Liver (tissue), 3 donors: ENCODE data around the gene ZFP36L1.

Experiments used
- EGR1 ChIP-seq, 2 donors: IDR thresholded peaks; 2 replicates each; pipeline ENCODE4 v1.6.1; 2016 to 2018; ENCODE audit warnings: antibody characterized with exemption in 2 of 2, low read depth in 2 of 2
- FOXA1 ChIP-seq: IDR thresholded peaks from 2 replicates; pipeline ENCODE4 v1.6.1; 2016; ENCODE audit warnings: antibody characterized with exemption
- GABPA ChIP-seq, 2 donors: IDR thresholded peaks in 1 of 2; conservative IDR thresholded peaks in 1 of 2; 2 replicates each; pipeline ENCODE4 v1.6.1; 2016; ENCODE audit warnings: antibody characterized with exemption in 2 of 2, mild to moderate bottlenecking in 1 of 2, moderate library complexity in 1 of 2
- JUND ChIP-seq, 2 donors: IDR thresholded peaks; 2 replicates each; pipeline ENCODE4 v1.6.1; 2016; ENCODE audit warnings: antibody characterized with exemption in 2 of 2
- RAD21 ChIP-seq, 2 donors: IDR thresholded peaks; 2 replicates each; pipeline ENCODE4 v1.6.1; 2016; ENCODE audit warnings: antibody characterized with exemption in 2 of 2, mild to moderate bottlenecking in 2 of 2
- SP1 ChIP-seq: IDR thresholded peaks from 2 replicates; pipeline ENCODE4 v1.6.1; 2018; ENCODE audit warnings: antibody characterized with exemption, mild to moderate bottlenecking
- TAF1 ChIP-seq: conservative IDR thresholded peaks from 2 replicates; pipeline ENCODE4 v1.6.1; 2016; ENCODE audit warnings: antibody characterized with exemption, mild to moderate bottlenecking
- YY1 ChIP-seq: IDR thresholded peaks from 2 replicates; pipeline ENCODE4 v1.6.1; 2016; ENCODE audit warnings: antibody characterized with exemption, mild to moderate bottlenecking
- TF ChIP-seq, protein P1 (sequence below): IDR thresholded peaks from 2 replicates; pipeline ENCODE4 v1.6.1; 2016; ENCODE audit warnings: antibody characterized with exemption, mild to moderate bottlenecking
- TF ChIP-seq, protein P2 (sequence below): IDR thresholded peaks from 2 replicates; pipeline ENCODE4 v1.6.1; 2016; ENCODE audit warnings: antibody characterized with exemption
- TF ChIP-seq, protein P3 (sequence below): fragments of 150-350 bp; IDR thresholded peaks from 2 replicates; pipeline ENCODE4 v1.5.1; 2017; ENCODE audit warnings: improper control_type of control experiment, low read depth, low read length; ENCODE audit not compliant: missing input control
- TF ChIP-seq, protein P4 (sequence below): IDR thresholded peaks from 2 replicates; pipeline ENCODE4 v1.6.1; 2016; ENCODE audit warnings: antibody characterized with exemption
- TF ChIP-seq, protein P5 (sequence below): IDR thresholded peaks from 2 replicates; pipeline ENCODE4 v1.6.1; 2016; ENCODE audit warnings: antibody characterized with exemption
- donor health status: healthy.
- donor health status: healthy.

DNA sequence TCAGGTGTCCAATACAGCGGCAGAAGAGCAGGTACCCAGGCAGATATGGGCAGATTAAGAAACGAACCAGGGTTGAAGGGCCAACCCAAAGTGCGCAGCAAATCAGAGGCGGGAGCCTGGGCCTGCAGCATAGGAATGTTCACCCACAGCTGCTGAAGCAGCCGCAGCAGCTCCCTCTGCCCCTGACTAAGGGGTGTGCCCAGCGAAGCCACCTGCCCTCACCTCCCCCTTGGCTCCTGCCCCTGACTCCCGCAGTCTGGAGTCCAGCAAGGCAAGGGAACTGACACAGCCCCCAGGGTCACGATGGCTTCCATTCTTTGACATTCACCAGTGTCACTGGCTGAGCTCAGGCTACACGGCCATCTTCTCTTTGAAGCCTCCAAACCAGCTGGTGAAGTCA, 27.3 kb upstream of the ZFP36L1 start:
- TF ChIP-seq, protein P1, sequence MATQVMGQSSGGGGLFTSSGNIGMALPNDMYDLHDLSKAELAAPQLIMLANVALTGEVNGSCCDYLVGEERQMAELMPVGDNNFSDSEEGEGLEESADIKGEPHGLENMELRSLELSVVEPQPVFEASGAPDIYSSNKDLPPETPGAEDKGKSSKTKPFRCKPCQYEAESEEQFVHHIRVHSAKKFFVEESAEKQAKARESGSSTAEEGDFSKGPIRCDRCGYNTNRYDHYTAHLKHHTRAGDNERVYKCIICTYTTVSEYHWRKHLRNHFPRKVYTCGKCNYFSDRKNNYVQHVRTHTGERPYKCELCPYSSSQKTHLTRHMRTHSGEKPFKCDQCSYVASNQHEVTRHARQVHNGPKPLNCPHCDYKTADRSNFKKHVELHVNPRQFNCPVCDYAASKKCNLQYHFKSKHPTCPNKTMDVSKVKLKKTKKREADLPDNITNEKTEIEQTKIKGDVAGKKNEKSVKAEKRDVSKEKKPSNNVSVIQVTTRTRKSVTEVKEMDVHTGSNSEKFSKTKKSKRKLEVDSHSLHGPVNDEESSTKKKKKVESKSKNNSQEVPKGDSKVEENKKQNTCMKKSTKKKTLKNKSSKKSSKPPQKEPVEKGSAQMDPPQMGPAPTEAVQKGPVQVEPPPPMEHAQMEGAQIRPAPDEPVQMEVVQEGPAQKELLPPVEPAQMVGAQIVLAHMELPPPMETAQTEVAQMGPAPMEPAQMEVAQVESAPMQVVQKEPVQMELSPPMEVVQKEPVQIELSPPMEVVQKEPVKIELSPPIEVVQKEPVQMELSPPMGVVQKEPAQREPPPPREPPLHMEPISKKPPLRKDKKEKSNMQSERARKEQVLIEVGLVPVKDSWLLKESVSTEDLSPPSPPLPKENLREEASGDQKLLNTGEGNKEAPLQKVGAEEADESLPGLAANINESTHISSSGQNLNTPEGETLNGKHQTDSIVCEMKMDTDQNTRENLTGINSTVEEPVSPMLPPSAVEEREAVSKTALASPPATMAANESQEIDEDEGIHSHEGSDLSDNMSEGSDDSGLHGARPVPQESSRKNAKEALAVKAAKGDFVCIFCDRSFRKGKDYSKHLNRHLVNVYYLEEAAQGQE = no peak
- TF ChIP-seq, protein P2, sequence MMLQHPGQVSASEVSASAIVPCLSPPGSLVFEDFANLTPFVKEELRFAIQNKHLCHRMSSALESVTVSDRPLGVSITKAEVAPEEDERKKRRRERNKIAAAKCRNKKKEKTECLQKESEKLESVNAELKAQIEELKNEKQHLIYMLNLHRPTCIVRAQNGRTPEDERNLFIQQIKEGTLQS = no peak
- TF ChIP-seq, protein P3, sequence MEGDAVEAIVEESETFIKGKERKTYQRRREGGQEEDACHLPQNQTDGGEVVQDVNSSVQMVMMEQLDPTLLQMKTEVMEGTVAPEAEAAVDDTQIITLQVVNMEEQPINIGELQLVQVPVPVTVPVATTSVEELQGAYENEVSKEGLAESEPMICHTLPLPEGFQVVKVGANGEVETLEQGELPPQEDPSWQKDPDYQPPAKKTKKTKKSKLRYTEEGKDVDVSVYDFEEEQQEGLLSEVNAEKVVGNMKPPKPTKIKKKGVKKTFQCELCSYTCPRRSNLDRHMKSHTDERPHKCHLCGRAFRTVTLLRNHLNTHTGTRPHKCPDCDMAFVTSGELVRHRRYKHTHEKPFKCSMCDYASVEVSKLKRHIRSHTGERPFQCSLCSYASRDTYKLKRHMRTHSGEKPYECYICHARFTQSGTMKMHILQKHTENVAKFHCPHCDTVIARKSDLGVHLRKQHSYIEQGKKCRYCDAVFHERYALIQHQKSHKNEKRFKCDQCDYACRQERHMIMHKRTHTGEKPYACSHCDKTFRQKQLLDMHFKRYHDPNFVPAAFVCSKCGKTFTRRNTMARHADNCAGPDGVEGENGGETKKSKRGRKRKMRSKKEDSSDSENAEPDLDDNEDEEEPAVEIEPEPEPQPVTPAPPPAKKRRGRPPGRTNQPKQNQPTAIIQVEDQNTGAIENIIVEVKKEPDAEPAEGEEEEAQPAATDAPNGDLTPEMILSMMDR = no peak
- TF ChIP-seq TAF1 (peak; percentile 4), RAD21 (IDR thresholded peaks at IDR 0.05) (no peak), EGR1 (IDR thresholded peaks at IDR 0.05; ENCODE audit: low read depth in 2 of 2) (no peak), YY1 (peak; percentile 57), SP1 (peak; percentile 76), GABPA (IDR thresholded peaks at IDR 0.05 in 1 of 2, conservative IDR thresholded peaks at IDR 0.05 in 1 of 2) (no peak), FOXA1 (no peak), JUND (IDR thresholded peaks at IDR 0.05) (peak in 1 of 2 donors; percentile 11)
- TF ChIP-seq, protein P4, sequence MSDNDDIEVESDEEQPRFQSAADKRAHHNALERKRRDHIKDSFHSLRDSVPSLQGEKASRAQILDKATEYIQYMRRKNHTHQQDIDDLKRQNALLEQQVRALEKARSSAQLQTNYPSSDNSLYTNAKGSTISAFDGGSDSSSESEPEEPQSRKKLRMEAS = no peak
- TF ChIP-seq, protein P5, sequence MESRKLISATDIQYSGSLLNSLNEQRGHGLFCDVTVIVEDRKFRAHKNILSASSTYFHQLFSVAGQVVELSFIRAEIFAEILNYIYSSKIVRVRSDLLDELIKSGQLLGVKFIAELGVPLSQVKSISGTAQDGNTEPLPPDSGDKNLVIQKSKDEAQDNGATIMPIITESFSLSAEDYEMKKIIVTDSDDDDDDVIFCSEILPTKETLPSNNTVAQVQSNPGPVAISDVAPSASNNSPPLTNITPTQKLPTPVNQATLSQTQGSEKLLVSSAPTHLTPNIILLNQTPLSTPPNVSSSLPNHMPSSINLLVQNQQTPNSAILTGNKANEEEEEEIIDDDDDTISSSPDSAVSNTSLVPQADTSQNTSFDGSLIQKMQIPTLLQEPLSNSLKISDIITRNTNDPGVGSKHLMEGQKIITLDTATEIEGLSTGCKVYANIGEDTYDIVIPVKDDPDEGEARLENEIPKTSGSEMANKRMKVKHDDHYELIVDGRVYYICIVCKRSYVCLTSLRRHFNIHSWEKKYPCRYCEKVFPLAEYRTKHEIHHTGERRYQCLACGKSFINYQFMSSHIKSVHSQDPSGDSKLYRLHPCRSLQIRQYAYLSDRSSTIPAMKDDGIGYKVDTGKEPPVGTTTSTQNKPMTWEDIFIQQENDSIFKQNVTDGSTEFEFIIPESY = no peak
